GM12878 (cell line): ENCODE measurements around the gene MLLT3. TPM values are rescaled to one million over a fixed set of nuclear protein-coding genes. Genes with fewer than 3 reads are reported as not detected.
A peak's percentile ranks its signal among the peaks of the same experiment; 100 is the strongest.

Experiments used
- ATAC-seq: fragments of 200-7000 bp; cut with Tn5 transposase; 3 replicates; pipeline ENCODE4 v1.9.1; 2020; ENCODE audit warnings: mild to moderate bottlenecking, moderate library complexity
- BruUV-seq: library from RNA; stranded (reverse); fragments of 400-500 nt; replicated peaks from 2 replicates; lab custom pipeline; 2021; lab: Mats Ljungman, UMichigan
- CTCF ChIA-PET: fragments of 300-600 bp; sonication (Branson Sonifier 250); formaldehyde crosslinking; extraction: SDS; loops from one replicate; lab custom pipeline; 2021; ENCODE audit warnings: inconsistent platforms; lab: Yijun Ruan, JAX
- POLR2A ChIA-PET: fragments of 350-600 bp; formaldehyde crosslinking; extraction: SDS; loops from one replicate; lab custom pipeline; 2021; ENCODE audit warnings: inconsistent platforms; lab: Charles Lee
- RAD21 ChIA-PET: fragments of 300-600 bp; sonication (Branson Sonifier 250); formaldehyde crosslinking; loops from one replicate; lab custom pipeline; 2023; ENCODE audit warnings: antibody characterized with exemption; ENCODE audit not compliant: unreplicated experiment; lab: Charles Lee
- SMC1A ChIA-PET: fragments of 300-600 bp; sonication (Branson Sonifier 250); formaldehyde crosslinking; loops from one replicate; lab custom pipeline; 2023; ENCODE audit not compliant: unreplicated experiment, uncharacterized antibody; lab: Charles Lee
- DNase-seq: peaks from one replicate; pipeline ENCODE4 v3.0.0-alpha.2; 2011; ENCODE audit warnings: low read depth, low spot score
- FAIRE-seq: peaks from 3 replicates; lab custom pipeline; 2011; peaks lifted over from hg19 to GRCh38; lab: Jason Lieb, UNC
- H2AFZ ChIP-seq: 2 replicates; pipeline ENCODE4 v1.6.0; 2011; ENCODE audit warnings: low read depth, low read length, control low read depth; ENCODE audit not compliant: control insufficient read depth
- H3K27ac ChIP-seq: 2 replicates; pipeline ENCODE4 v1.5.1; 2011; ENCODE audit warnings: control low read depth; ENCODE audit not compliant: control insufficient read depth, insufficient read depth
- H3K27me3 ChIP-seq, 2 experiments: replicated peaks in 1 of 2; 2 replicates each; pipeline versions ENCODE4 v1.6.0 to v1.6.1; 2011; ENCODE audit warnings: low read length in 1 of 2; ENCODE audit not compliant: control insufficient read depth in 2 of 2, insufficient read depth in 2 of 2
- H3K36me3 ChIP-seq, 2 experiments: 2 replicates each; pipeline ENCODE4 v1.5.1; 2011; ENCODE audit warnings: low read length in 1 of 2; ENCODE audit not compliant: control insufficient read depth in 2 of 2, insufficient read depth in 2 of 2
- H3K4me1 ChIP-seq: 2 replicates; pipeline ENCODE4 v1.6.1; 2011; ENCODE audit warnings: mild to moderate bottlenecking, low read length, moderate library complexity, mixed read lengths; ENCODE audit not compliant: control insufficient read depth, insufficient read depth
- H3K4me2 ChIP-seq: 2 replicates; pipeline ENCODE4 v1.6.0; 2011; ENCODE audit warnings: control low read depth; ENCODE audit not compliant: control insufficient read depth, insufficient read depth
- H3K4me3 ChIP-seq: fragments of 200-600 bp; sonication (generic); 2 replicates; pipeline ENCODE4 v1.5.1; 2016
- H3K79me2 ChIP-seq: 2 replicates; pipeline ENCODE4 v1.6.0; 2011; ENCODE audit warnings: low read length; ENCODE audit not compliant: control insufficient read depth, insufficient read depth
- H3K9ac ChIP-seq: 2 replicates; pipeline ENCODE4 v1.8.0; 2011; ENCODE audit warnings: low read length, control low read depth, mixed read lengths; ENCODE audit not compliant: control insufficient read depth, insufficient read depth
- H3K9me3 ChIP-seq: replicated peaks from 3 replicates; pipeline ENCODE4 v1.5.1; 2011; ENCODE audit warnings: mild to moderate bottlenecking, low read length; ENCODE audit not compliant: control insufficient read depth, insufficient read depth
- H4K20me1 ChIP-seq: 2 replicates; pipeline ENCODE4 v1.6.0; 2011; ENCODE audit not compliant: control insufficient read depth, insufficient read depth
- BRCA1 ChIP-seq: IDR thresholded peaks from 2 replicates; pipeline ENCODE4 v1.6.1; 2011; ENCODE audit warnings: low read depth, low read length, improper control_type of control experiment
- FOS ChIP-seq: IDR thresholded peaks from 3 replicates; pipeline ENCODE4 v1.6.1; 2011; ENCODE audit warnings: borderline replicate concordance; ENCODE audit not compliant: insufficient read length; ENCODE audit errors: extremely low read depth
- SPI1 ChIP-seq: IDR thresholded peaks from 2 replicates; pipeline ENCODE4 v1.6.1; 2011; ENCODE audit warnings: low read depth, mild to moderate bottlenecking, low read length, moderate library complexity, borderline replicate concordance; ENCODE audit not compliant: insufficient read depth
- TCF12 ChIP-seq: IDR thresholded peaks from 2 replicates; pipeline ENCODE4 v1.6.1; 2011; ENCODE audit warnings: low read depth, mild to moderate bottlenecking, low read length
- ZBTB33 ChIP-seq: fragments of 450-650 bp; IDR thresholded peaks from 2 replicates; pipeline ENCODE4 v1.6.1; 2017; ENCODE audit warnings: mild to moderate bottlenecking
- WGBS: methylation state at CpG from one replicate; pipeline ENCODE4 v1.1.6; 2016; ENCODE audit warnings: low lambda C conversion rate; ENCODE audit not compliant: insufficient replicate concordance, insufficient coverage; ENCODE audit errors: missing lambda C conversion rate; 5-methylcytosine and 5-hydroxymethylcytosine counted together
- in situ Hi-C: fragments of 300-500 bp; cut with MboI; formaldehyde crosslinking; loops from 9 replicates; pipeline ENCODE4 v1.14.3; 2018; ENCODE audit warnings: mixed read lengths
- intact Hi-C: fragments of 100-400 bp; cut with micrococcal nuclease; formaldehyde crosslinking; loops from one replicate; pipeline ENCODE4 v1.14.2; 2022; ENCODE audit not compliant: unreplicated experiment
- polyA plus RNA-seq, 11 experiments: library from polyadenylated mRNA; depleted of rRNA in 4 of 11; unstranded in 6 of 11; stranded (reverse) in 5 of 11; fragments of >200 nt; fragmentation: Nextera tagmentation in 4 of 11; fragmentation: Illumina TruSeq in 1 of 11; extraction: Ambion mirVana in 4 of 11; extraction: Trizol in 1 of 11; gene quantifications; 1 replicate in 1 of 11; 2 replicates in 10 of 11; pipeline versions ENCODE4 v1.2.1 to v1.2.3, GENCODE V29; 2011 to 2016; ENCODE audit warnings: inconsistent platforms in 2 of 11, missing spikeins in 2 of 11, low read depth in 1 of 11
- total RNA-seq, 4 experiments: library from RNA; depleted of rRNA in 3 of 4; stranded (reverse); fragments of >200 nt in 3 of 4; fragmentation: Illumina TruSeq in 1 of 4; extraction: Trizol in 1 of 4; gene quantifications; 2 replicates each; pipeline versions ENCODE4 v1.2.1 to v1.2.3, GENCODE V29; 2013 to 2021

Gene MLLT3
- total and polyA plus RNA-seq, 10 of the 15 experiments (the other 5 are each of a cell fraction or from before 2014, with no cell fraction given): 17.7 to 72.3 (median 35.6) TPM

DNA sequence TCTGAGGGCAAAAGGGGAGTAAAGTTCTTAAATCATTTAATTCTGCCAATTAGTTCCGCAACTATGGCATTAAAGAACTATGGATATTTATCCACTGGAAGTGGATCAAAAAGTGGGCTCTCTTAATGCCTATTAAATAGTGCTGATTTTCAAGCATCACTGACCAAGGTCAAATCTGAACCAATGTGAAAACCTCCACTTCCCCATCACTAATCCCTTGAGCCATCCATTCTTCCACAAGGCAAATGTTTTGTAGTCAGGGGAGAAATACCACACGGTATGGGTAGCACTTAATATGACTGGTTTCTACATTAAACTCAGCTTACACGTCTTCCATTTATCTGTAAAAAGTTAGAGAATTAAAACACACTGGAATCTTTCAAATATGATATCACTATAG lies 57.6 kb downstream of the MLLT3 start:
- Histone ChIP-seq H3K36me3 (no peaks in the 10 kb centered on the region), H3K79me2 (peaks cover 68% of the 10 kb centered on the region), H2AFZ (no peak overlapping the region), H3K4me2 (no peak overlapping the region), H4K20me1 (no peaks in the 10 kb centered on the region), H3K9me3 (no peaks in the 10 kb centered on the region), H3K27ac (no peak overlapping the region), H3K9ac (no peak overlapping the region), H3K4me1 (peaks cover 7% of the 10 kb centered on the region), H3K27me3 (no peaks in the 10 kb centered on the region), H3K4me3 (no peak overlapping the region)
- FAIRE-seq (no peak), ATAC-seq (peak; percentile 40; the same call in 2 of the 3 replicates), DNase-seq (no peak)
- SMC1A ChIA-PET: interaction anchor here (1.0 to 2.2 kb wide), 4 partner anchors 8 to 15 kb away, joined by 3 to 13 read pairs (median 5); no protein-coding TSS in a partner anchor
- BruUV-seq: no TSS peak
- 33% methylated on average over 3 of the region's 3 CpGs for WGBS
- no peak for TF ChIP-seq TCF12
- no peak for TF ChIP-seq ZBTB33
- TF ChIP-seq SPI1: 0 out of 2 replicates have a peak, but pooled peaks have one; percentile 11
- no peak for TF ChIP-seq BRCA1
- TF ChIP-seq FOS: no peak
- in situ Hi-C loops: no loop called here
- RAD21 ChIA-PET: interaction anchor here (0.9 kb wide), 1 partner anchor 9 kb away, joined by 4 read pairs; no protein-coding TSS in a partner anchor
- POLR2A ChIA-PET: interaction anchor here (0.5 kb wide), 1 partner anchor 22 kb away, joined by 4 read pairs; no protein-coding TSS in a partner anchor
- intact Hi-C loops: no loop called here
- CTCF ChIA-PET: no interaction called here
